ENCODE measurements around the gene EPS8L3.
"Not testable (repeated sequence)": the region's sequence is repeated elsewhere in the genome, so short reads cannot be mapped to it uniquely, and the experiment has no call there.

EPS8L3 gene

DNA sequence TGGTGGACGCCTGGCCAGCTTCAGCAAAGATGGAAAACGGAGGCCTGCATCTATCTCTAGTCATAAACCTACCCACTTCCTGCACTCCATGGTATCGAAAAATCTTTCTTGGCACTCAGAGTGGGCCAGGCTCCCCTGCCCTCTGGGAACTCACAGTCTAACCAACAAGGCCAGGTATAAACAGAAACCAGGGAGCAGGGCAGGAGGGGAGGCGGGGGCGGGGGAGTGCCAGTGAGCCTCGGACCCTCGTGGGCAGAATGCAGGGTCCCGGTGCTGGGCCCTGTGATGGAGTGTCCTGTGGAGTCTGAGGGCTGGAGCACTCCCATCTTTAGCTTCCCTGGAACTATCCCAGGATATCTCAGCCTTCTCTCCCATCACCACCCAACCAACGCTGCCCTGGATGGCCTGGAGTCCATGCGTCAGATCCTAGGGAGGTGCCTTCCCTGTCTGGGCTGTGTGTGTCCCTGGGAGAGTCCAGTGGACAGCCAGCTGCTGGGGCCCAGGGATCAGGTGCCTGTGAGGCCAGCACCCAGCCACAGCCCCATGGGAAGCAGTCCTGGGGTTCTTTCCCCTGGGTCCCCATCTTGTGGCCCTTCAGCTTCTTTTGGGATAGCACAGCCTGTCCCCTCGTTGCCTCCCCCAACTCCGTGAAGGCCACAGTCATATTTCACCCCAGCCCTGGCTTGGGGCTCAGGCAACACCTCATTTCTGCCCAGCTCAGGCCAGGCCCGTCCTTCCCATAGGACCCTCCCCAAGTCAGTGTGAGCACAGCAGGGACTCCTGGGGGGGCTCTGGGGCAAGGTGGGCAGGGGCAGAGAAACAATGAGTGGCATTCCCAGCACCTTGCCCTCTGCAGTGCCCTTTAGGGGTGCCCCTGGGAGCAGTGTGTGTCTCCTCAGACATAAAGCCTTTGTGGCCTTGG lies 1.1 kb upstream of the EPS8L3 start:
- H3K4me3 ChIP-seq (ENCODE audit: low read length) = no peak overlapping the region
- H3K4me1 ChIP-seq (ENCODE audit: control insufficient read depth, insufficient read depth, low read length) = peaks cover 60% of the 10 kb centered on the region
- H3K9ac ChIP-seq (ENCODE audit: low read length) = peak overlapping the region; percentile 99
- no peaks in the 10 kb centered on the region for H3K27me3 ChIP-seq (ENCODE audit: control insufficient read depth, insufficient read depth, low read length)
- no peaks in the 10 kb centered on the region for H3K9me3 ChIP-seq (ENCODE audit: control insufficient read depth, low read length)
- H3K36me3 ChIP-seq (ENCODE audit: control insufficient read depth, insufficient read depth, low read length) = no peaks in the 10 kb centered on the region

- Histone ChIP-seq H3K36me3 (ENCODE audit: control insufficient read depth, insufficient read depth, low read length) (peaks cover 8% of the 10 kb centered on the region), H3K4me1 (ENCODE audit: control insufficient read depth, insufficient read depth, low read length) (peaks cover 60% of the 10 kb centered on the region), H3K9ac (ENCODE audit: low read length) (peak overlapping the region; percentile 99), H3K9me3 (ENCODE audit: control insufficient read depth, low read length) (no peaks in the 10 kb centered on the region), H3K27me3 (ENCODE audit: control insufficient read depth, insufficient read depth, low read length) (no peaks in the 10 kb centered on the region), H3K4me3 (ENCODE audit: low read length) (peak overlapping the region; percentile 97)
These were observed 690 bp downstream of the EPS8L3 start for GRCh38 chr1:109762821-109763645.

- H3K4me3 ChIP-seq (ENCODE audit: low read length) = no peak overlapping the region
- H3K4me1 ChIP-seq (ENCODE audit: control insufficient read depth, insufficient read depth, low read length) = peaks cover 51% of the 10 kb centered on the region
- no peaks in the 10 kb centered on the region for H3K27me3 ChIP-seq (ENCODE audit: control insufficient read depth, insufficient read depth, low read length)
- peaks cover 8% of the 10 kb centered on the region for H3K36me3 ChIP-seq (ENCODE audit: control insufficient read depth, insufficient read depth, low read length)
- H3K9ac ChIP-seq (ENCODE audit: low read length) = peak overlapping the region; percentile 99
- no peaks in the 10 kb centered on the region for H3K9me3 ChIP-seq (ENCODE audit: control insufficient read depth, low read length)
These were observed 1.6 kb downstream of the EPS8L3 start for GRCh38 chr1:109762039-109762585.

DNA sequence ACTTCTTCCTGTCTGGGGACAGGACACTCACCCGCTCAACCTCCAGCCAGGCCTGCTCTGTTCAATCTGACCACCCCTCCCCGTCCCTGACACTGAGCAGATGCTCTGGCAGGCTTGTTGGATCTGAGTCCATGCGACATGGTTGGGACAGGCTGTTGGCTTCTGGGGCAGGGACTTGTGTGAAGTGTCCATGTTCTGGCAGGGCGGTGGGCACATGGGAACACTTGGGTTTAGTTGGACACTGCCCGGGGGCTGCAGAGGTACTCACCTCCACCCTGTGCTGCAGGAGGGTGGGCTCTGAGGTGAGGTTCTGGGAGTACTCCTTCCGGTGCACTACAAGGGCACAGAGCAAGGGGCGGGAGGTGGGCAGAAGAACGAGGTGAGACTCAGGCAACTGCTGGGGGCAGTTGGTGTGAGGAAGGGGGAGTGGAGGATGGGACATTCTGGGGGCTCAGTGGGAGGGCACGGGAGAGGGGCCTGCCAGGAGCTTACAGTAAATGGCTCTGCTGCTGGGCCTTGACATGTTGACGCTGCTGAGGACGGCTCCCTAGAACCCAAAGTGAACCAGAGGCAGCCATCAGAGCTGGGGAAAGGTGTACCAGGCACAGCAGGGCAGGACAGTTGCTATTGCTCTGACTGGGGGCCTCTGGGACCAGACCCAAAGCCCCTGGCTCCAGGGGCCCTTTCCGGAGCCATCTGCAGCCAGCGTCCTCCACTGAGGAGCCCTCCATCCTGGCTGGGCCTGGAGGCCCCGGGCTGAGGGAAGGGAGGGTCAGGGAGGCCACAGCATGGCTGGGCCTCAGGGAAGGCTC lies 2.3 kb downstream of the EPS8L3 start:
- H3K4me1 ChIP-seq (ENCODE audit: control insufficient read depth, insufficient read depth, low read length) = peaks cover 44% of the 10 kb centered on the region
- H3K9me3 ChIP-seq (ENCODE audit: control insufficient read depth, low read length) = no peaks in the 10 kb centered on the region
- H3K27me3 ChIP-seq (ENCODE audit: control insufficient read depth, insufficient read depth, low read length) = no peaks in the 10 kb centered on the region
- peaks cover 8% of the 10 kb centered on the region for H3K36me3 ChIP-seq (ENCODE audit: control insufficient read depth, insufficient read depth, low read length)
- peak overlapping the region; percentile 99 for H3K9ac ChIP-seq (ENCODE audit: low read length)
- no peak overlapping the region for H3K4me3 ChIP-seq (ENCODE audit: low read length)

DNA sequence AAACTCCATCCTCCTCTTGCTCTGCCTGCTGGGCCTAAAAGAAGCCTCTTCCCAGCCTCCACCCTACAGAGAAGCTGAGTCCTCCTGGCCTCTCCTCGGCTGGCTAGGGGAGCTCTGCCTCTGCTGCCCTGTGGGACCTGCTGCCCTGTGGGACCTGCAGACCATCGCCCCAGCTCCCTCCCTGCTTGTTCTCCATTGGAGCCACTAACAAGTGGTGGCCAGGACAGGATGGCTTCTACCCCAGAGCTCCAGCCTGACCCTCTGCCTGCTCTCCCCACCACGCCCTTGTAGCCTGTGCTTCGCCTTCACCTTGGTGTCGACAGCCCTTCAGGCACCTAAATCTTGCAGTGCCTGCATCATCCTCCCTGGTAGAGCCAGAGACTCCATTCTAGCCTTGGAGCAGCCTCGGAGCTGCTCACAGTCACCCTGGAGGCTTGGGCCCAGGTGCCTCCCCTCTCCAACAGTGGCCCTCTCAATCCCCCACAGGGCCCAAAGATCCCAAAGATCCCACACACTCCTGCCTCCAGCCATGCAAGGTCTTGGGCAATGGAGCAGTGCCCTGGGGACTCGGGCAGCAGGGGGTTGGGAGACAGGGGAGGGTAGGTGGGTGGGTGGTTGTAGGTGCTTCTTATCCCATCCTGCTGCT lies 3.0 kb downstream of the EPS8L3 start:
- no peak overlapping the region for H3K9ac ChIP-seq (ENCODE audit: low read length)
- no peaks in the 10 kb centered on the region for H3K9me3 ChIP-seq (ENCODE audit: control insufficient read depth, low read length)
- no peaks in the 10 kb centered on the region for H3K27me3 ChIP-seq (ENCODE audit: control insufficient read depth, insufficient read depth, low read length)
- H3K4me3 ChIP-seq (ENCODE audit: low read length) = no peak overlapping the region
- peaks cover 8% of the 10 kb centered on the region for H3K36me3 ChIP-seq (ENCODE audit: control insufficient read depth, insufficient read depth, low read length)
- peaks cover 37% of the 10 kb centered on the region for H3K4me1 ChIP-seq (ENCODE audit: control insufficient read depth, insufficient read depth, low read length)

DNA sequence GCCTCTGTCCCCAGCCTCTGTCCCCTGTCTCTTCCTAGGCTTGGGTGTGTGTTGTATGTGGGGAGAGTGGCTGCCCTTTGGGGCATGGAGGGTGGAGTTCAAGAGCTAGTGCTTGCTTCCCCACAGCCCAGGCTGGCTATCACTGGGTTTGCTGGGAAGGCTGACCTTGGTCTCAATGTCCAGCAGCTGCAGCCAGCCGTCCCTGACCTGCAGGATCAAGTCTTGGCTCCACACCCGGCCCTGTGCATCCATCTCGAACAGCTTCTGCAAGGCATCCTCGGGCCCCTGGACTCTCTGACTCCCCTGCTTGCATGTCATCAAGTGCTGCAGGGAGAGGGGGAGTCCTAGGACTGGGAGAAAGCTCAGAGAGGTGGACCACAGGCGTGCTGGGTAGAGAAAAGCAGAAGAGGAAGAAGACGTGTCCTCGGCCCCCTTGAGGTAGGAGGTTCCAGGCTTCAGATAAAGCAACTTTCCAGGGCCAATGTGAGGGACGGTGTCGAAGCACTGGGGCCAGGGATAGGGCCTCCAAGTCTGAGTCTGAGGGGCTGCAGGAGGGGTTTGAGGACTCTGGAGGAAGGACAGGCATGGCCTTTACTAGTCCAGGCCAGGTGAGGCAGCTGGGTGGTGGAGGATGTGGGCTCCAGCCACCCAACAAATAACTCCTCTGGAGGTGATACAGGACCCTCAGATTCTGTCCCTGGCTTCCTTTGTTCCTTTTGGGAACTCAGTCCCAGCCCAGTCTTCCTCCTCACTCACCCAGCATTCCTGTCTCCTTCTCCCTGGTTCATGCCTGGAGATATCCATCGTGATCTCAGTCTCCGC lies 4.0 kb downstream of the EPS8L3 start:
- Histone ChIP-seq H3K9ac (ENCODE audit: low read length) (no peak overlapping the region), H3K36me3 (ENCODE audit: control insufficient read depth, insufficient read depth, low read length) (peaks cover 8% of the 10 kb centered on the region), H3K4me1 (ENCODE audit: control insufficient read depth, insufficient read depth, low read length) (peaks cover 27% of the 10 kb centered on the region), H3K9me3 (ENCODE audit: control insufficient read depth, low read length) (no peaks in the 10 kb centered on the region), H3K4me3 (ENCODE audit: low read length) (no peak overlapping the region), H3K27me3 (ENCODE audit: control insufficient read depth, insufficient read depth, low read length) (no peaks in the 10 kb centered on the region)

DNA sequence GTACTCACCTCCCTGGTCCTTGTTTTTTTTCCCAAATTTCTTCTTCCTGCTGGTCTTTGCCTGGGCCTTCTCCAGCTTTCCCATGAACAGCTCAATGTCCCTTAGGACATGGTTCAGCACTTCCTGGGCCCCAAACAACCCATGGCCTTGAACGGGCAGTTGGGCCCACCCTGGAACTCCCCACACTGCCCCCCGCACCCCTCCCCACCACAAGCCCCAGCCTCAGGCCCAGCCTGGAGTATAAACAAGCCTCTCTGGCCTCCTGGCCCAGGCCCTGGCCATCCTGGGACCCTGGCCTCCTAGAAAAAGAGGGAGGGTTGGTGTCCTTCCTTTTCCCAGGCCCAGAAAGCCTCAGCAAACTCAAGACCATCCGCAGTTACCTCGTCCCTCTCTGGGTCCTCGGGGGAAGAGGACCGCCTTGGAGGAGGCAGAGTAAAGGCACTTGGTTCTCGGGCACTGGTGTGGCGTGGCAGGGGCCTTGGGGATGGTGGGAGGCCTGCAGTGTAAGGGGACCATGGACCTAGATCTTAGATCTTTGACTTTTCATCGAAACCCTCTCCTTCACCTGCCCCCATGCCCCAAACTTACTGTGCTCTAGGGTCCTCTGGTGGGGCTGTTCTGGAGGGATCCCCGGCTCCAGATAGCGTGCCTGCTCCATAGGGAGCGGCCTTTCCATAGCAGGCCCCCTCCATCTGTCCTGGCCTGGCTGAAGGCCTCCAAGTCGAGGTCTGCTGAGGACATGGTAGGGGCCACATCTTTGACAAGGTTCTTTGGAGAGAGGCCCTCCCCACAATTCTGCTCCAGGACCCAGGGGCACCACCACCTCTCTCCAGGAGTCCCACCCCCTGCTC lies 5.6 kb downstream of the EPS8L3 start:
- H3K36me3 ChIP-seq (ENCODE audit: control insufficient read depth, insufficient read depth, low read length) = peaks cover 15% of the 10 kb centered on the region
- H3K9ac ChIP-seq (ENCODE audit: low read length) = no peak overlapping the region
- H3K9me3 ChIP-seq (ENCODE audit: control insufficient read depth, low read length) = no peaks in the 10 kb centered on the region
- H3K4me1 ChIP-seq (ENCODE audit: control insufficient read depth, insufficient read depth, low read length) = peaks cover 18% of the 10 kb centered on the region
- H3K4me3 ChIP-seq (ENCODE audit: low read length) = no peak overlapping the region
- H3K27me3 ChIP-seq (ENCODE audit: control insufficient read depth, insufficient read depth, low read length) = no peaks in the 10 kb centered on the region

- Histone ChIP-seq H3K4me3 (ENCODE audit: low read length) (no peak overlapping the region), H3K4me1 (ENCODE audit: control insufficient read depth, insufficient read depth, low read length) (peaks cover 18% of the 10 kb centered on the region), H3K9me3 (ENCODE audit: control insufficient read depth, low read length) (no peaks in the 10 kb centered on the region), H3K9ac (ENCODE audit: low read length) (no peak overlapping the region), H3K36me3 (ENCODE audit: control insufficient read depth, insufficient read depth, low read length) (peaks cover 25% of the 10 kb centered on the region), H3K27me3 (ENCODE audit: control insufficient read depth, insufficient read depth, low read length) (no peaks in the 10 kb centered on the region)
These were observed 6.7 kb downstream of the EPS8L3 start for GRCh38 chr1:109756848-109757521.

- peaks cover 14% of the 10 kb centered on the region for H3K4me1 ChIP-seq (ENCODE audit: control insufficient read depth, insufficient read depth, low read length)
- H3K36me3 ChIP-seq (ENCODE audit: control insufficient read depth, insufficient read depth, low read length) = peaks cover 26% of the 10 kb centered on the region
- H3K9me3 ChIP-seq (ENCODE audit: control insufficient read depth, low read length); H3K9ac ChIP-seq (ENCODE audit: low read length); H3K4me3 ChIP-seq (ENCODE audit: low read length); H3K27me3 ChIP-seq (ENCODE audit: control insufficient read depth, insufficient read depth, low read length): not testable (repeated sequence)
These were observed 7.4 kb downstream of the EPS8L3 start for GRCh38 chr1:109756325-109756724.

GRCh38 chr1:109754738-109755137 lies 9.0 kb downstream of the EPS8L3 start:
- H3K9me3 ChIP-seq (ENCODE audit: control insufficient read depth, low read length) = no peaks in the 10 kb centered on the region
- H3K9ac ChIP-seq (ENCODE audit: low read length) = no peak overlapping the region
- H3K36me3 ChIP-seq (ENCODE audit: control insufficient read depth, insufficient read depth, low read length) = peaks cover 34% of the 10 kb centered on the region
- H3K4me1 ChIP-seq (ENCODE audit: control insufficient read depth, insufficient read depth, low read length) = no peaks in the 10 kb centered on the region
- no peak overlapping the region for H3K4me3 ChIP-seq (ENCODE audit: low read length)
- H3K27me3 ChIP-seq (ENCODE audit: control insufficient read depth, insufficient read depth, low read length) = no peaks in the 10 kb centered on the region
